ENCODE data around the gene CCN2.

- TF ChIP-seq, protein P1, sequence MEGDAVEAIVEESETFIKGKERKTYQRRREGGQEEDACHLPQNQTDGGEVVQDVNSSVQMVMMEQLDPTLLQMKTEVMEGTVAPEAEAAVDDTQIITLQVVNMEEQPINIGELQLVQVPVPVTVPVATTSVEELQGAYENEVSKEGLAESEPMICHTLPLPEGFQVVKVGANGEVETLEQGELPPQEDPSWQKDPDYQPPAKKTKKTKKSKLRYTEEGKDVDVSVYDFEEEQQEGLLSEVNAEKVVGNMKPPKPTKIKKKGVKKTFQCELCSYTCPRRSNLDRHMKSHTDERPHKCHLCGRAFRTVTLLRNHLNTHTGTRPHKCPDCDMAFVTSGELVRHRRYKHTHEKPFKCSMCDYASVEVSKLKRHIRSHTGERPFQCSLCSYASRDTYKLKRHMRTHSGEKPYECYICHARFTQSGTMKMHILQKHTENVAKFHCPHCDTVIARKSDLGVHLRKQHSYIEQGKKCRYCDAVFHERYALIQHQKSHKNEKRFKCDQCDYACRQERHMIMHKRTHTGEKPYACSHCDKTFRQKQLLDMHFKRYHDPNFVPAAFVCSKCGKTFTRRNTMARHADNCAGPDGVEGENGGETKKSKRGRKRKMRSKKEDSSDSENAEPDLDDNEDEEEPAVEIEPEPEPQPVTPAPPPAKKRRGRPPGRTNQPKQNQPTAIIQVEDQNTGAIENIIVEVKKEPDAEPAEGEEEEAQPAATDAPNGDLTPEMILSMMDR (IDR thresholded peaks at IDR 0.05), result no peak
- no peak for TF ChIP-seq EZH2 (IDR thresholded peaks at IDR 0.05; ENCODE audit: borderline replicate concordance, insufficient read depth, low read depth, low read length, poor library complexity, severe bottlenecking)
Measured at GRCh38 chr6:131954775-131955107, 3.6 kb upstream of the CCN2 start.

Data from B cell (primary cell).